WTC11 (cell line): ENCODE results near the gene RNF20. TPM values are rescaled to one million over a fixed set of nuclear protein-coding genes. Genes with fewer than 3 reads are reported as not detected.

Source experiments
- ATAC-seq: fragments of 200-7000 bp; cut with Tn5 transposase; 2 replicates; pipeline ENCODE4 v1.10.0; 2021; ENCODE audit warnings: mild to moderate bottlenecking, moderate library complexity
- CTCF ChIA-PET: fragments of 300-600 bp; sonication (Branson Sonifier 250); formaldehyde crosslinking; loops from one replicate; lab custom pipeline; 2021; ENCODE audit warnings: antibody characterized with exemption; lab: Charles Lee
- POLR2A ChIA-PET: fragments of 350-600 bp; sonication (Branson Sonifier 250); formaldehyde crosslinking; loops from one replicate; lab custom pipeline; 2021; ENCODE audit warnings: antibody characterized with exemption; lab: Charles Lee
- DNase-seq: peaks from one replicate; pipeline ENCODE4 v3.0.0; 2021; ENCODE audit warnings: low spot score
- H3K27ac Mint-ChIP-seq: 2 replicates; pipeline ENCODE4 v1.8.0; 2021; ENCODE audit warnings: mixed read lengths
- H3K27me3 Mint-ChIP-seq: 2 replicates; pipeline ENCODE4 v1.8.0; 2021; ENCODE audit warnings: low read depth, mild to moderate bottlenecking, moderate library complexity, mixed read lengths
- H3K36me3 Mint-ChIP-seq: 2 replicates; pipeline ENCODE4 v1.8.0; 2021; ENCODE audit warnings: mixed read lengths
- H3K4me1 Mint-ChIP-seq: 2 replicates; pipeline ENCODE4 v1.8.0; 2022; ENCODE audit warnings: mixed read lengths
- H3K4me3 Mint-ChIP-seq: 2 replicates; pipeline ENCODE4 v1.8.0; 2021; ENCODE audit warnings: mild to moderate bottlenecking, moderate library complexity, mixed read lengths
- H3K9me3 Mint-ChIP-seq: 2 replicates; pipeline ENCODE4 v1.8.0; 2021; ENCODE audit warnings: mixed read lengths
- CBFB ChIP-seq: sonication (generic); formaldehyde crosslinking; IDR thresholded peaks from 2 replicates; pipeline ENCODE4 v1.8.1; 2022; ENCODE audit warnings: mild to moderate bottlenecking, low read depth, missing genetic modification reagents
- KAT7 ChIP-seq: sonication (generic); formaldehyde crosslinking; IDR thresholded peaks from 2 replicates; pipeline ENCODE4 v1.8.1; 2023; ENCODE audit warnings: missing genetic modification reagents, mild to moderate bottlenecking, borderline replicate concordance
- NR1H2 ChIP-seq: sonication (generic); formaldehyde crosslinking; IDR thresholded peaks from 2 replicates; pipeline ENCODE4 v1.9.0; 2021; ENCODE audit warnings: mild to moderate bottlenecking, moderate library complexity, missing genetic modification reagents
- SMAD3 ChIP-seq: sonication (generic); formaldehyde crosslinking; IDR thresholded peaks from 2 replicates; pipeline ENCODE4 v1.8.0; 2022; ENCODE audit warnings: missing genetic modification reagents, mild to moderate bottlenecking, borderline replicate concordance
- TCF7 ChIP-seq: sonication (generic); formaldehyde crosslinking; IDR thresholded peaks from 2 replicates; pipeline ENCODE4 v1.8.0; 2022; ENCODE audit warnings: mild to moderate bottlenecking, low read depth, missing genetic modification reagents, moderate library complexity
- TEAD1 ChIP-seq: sonication (generic); formaldehyde crosslinking; IDR thresholded peaks from 2 replicates; pipeline ENCODE4 v1.8.0; 2022; ENCODE audit warnings: mild to moderate bottlenecking, missing genetic modification reagents
- ZNF232 ChIP-seq: sonication (generic); formaldehyde crosslinking; IDR thresholded peaks from 2 replicates; pipeline ENCODE4 v1.8.0; 2022; ENCODE audit warnings: mild to moderate bottlenecking, missing genetic modification reagents
- total RNA-seq: library from RNA; stranded (reverse); gene quantifications from 3 replicates; pipeline ENCODE4 v1.2.3, GENCODE V29; 2021
- TF ChIP-seq, protein P1 (sequence below): sonication (generic); formaldehyde crosslinking; IDR thresholded peaks from 2 replicates; pipeline ENCODE4 v1.8.0; 2022; ENCODE audit warnings: mild to moderate bottlenecking, missing genetic modification reagents
- TF ChIP-seq, protein P2 (sequence below): sonication (generic); formaldehyde crosslinking; IDR thresholded peaks from 2 replicates; pipeline ENCODE4 v1.8.1; 2023; ENCODE audit warnings: mild to moderate bottlenecking, missing genetic modification reagents, moderate library complexity
- TF ChIP-seq, protein P3 (sequence below): sonication (generic); formaldehyde crosslinking; IDR thresholded peaks from 2 replicates; pipeline ENCODE4 v1.8.1; 2022; ENCODE audit warnings: low read depth, mild to moderate bottlenecking, moderate library complexity, missing genetic modification reagents, borderline replicate concordance
- TF ChIP-seq, protein P4 (sequence below): fragments of 250-450 bp; sonication (Bioruptor Pico); IDR thresholded peaks from 2 replicates; pipeline ENCODE4 v1.9.0; 2021; ENCODE audit warnings: mild to moderate bottlenecking
- TF ChIP-seq, protein P5 (sequence below): sonication (generic); formaldehyde crosslinking; IDR thresholded peaks from 2 replicates; pipeline ENCODE4 v1.8.1; 2022; ENCODE audit warnings: mild to moderate bottlenecking, moderate library complexity, missing genetic modification reagents
- TF ChIP-seq, protein P6 (sequence below): sonication (generic); formaldehyde crosslinking; IDR thresholded peaks from 2 replicates; pipeline ENCODE4 v1.8.1; 2022; ENCODE audit warnings: missing genetic modification reagents, borderline replicate concordance
- TF ChIP-seq, protein P7 (sequence below): fragments of 250-450 bp; sonication (Bioruptor Pico); IDR thresholded peaks from 2 replicates; pipeline ENCODE4 v1.9.0; 2021; ENCODE audit warnings: moderate library complexity, mild to moderate bottlenecking, inconsistent platforms, borderline replicate concordance
- TF ChIP-seq, protein P8 (sequence below): fragments of 250-450 bp; sonication (Bioruptor Pico); IDR thresholded peaks from 2 replicates; pipeline ENCODE4 v2.1.2; 2022; ENCODE audit warnings: mild to moderate bottlenecking, moderate library complexity
- TF ChIP-seq, protein P9 (sequence below): sonication (generic); formaldehyde crosslinking; IDR thresholded peaks from 2 replicates; pipeline ENCODE4 v1.8.0; 2022; ENCODE audit warnings: mild to moderate bottlenecking, missing genetic modification reagents
- TF ChIP-seq, protein P10 (sequence below): sonication (generic); formaldehyde crosslinking; IDR thresholded peaks from 2 replicates; pipeline ENCODE4 v1.8.1; 2023; ENCODE audit warnings: mild to moderate bottlenecking, missing genetic modification reagents

The RNF20 gene
- total RNA-seq, 1 experiment from 2014 or later, result 52.6 TPM

DNA sequence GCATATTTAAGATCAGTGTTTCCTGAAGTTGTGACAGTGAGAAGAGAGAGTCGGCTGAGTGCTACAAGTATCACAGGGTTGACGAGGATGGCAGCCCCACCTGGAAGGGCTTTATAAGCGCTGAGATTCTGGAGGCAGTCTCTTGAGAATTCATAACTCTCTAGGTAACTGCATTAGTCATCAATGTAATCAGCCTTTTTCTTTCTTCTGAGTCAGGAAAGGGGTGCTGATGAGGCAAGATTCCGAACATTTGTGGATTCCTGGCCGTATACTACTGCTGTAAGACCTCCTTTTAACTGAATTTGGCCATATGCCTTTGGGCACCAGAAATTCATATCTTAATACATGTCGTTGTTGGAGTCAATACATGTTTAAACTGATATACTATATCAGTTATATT is 6.6 kb upstream of the RNF20 start:
- no peak for DNase-seq
- H3K27ac Mint-ChIP-seq, result no peak overlapping the region
- ChIA-PET CTCF (interaction anchor here (0.8 to 1.5 kb wide), 2 partner anchors 68 to 78 kb away, joined by 4 to 12 read pairs; no protein-coding TSS in a partner anchor), POLR2A (no interaction called here)
- H3K4me3 Mint-ChIP-seq, result no peak overlapping the region
- peaks cover 4% of the 10 kb centered on the region for H3K27me3 Mint-ChIP-seq
- ATAC-seq, result no peak
- TF ChIP-seq SMAD3, result no peak
- TF ChIP-seq, protein P1, sequence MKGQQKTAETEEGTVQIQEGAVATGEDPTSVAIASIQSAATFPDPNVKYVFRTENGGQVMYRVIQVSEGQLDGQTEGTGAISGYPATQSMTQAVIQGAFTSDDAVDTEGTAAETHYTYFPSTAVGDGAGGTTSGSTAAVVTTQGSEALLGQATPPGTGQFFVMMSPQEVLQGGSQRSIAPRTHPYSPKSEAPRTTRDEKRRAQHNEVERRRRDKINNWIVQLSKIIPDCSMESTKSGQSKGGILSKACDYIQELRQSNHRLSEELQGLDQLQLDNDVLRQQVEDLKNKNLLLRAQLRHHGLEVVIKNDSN (CRISPR knock-in tag), result no peak
- TF ChIP-seq, protein P2, sequence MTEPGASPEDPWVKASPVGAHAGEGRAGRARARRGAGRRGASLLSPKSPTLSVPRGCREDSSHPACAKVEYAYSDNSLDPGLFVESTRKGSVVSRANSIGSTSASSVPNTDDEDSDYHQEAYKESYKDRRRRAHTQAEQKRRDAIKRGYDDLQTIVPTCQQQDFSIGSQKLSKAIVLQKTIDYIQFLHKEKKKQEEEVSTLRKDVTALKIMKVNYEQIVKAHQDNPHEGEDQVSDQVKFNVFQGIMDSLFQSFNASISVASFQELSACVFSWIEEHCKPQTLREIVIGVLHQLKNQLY (CRISPR knock-in tag), result no peak
- TF ChIP-seq, protein P3, sequence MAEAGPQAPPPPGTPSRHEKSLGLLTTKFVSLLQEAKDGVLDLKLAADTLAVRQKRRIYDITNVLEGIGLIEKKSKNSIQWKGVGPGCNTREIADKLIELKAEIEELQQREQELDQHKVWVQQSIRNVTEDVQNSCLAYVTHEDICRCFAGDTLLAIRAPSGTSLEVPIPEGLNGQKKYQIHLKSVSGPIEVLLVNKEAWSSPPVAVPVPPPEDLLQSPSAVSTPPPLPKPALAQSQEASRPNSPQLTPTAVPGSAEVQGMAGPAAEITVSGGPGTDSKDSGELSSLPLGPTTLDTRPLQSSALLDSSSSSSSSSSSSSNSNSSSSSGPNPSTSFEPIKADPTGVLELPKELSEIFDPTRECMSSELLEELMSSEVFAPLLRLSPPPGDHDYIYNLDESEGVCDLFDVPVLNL (CRISPR knock-in tag), result no peak
- TF ChIP-seq KAT7 (CRISPR knock-in tag), result no peak
- TF ChIP-seq, protein P4, sequence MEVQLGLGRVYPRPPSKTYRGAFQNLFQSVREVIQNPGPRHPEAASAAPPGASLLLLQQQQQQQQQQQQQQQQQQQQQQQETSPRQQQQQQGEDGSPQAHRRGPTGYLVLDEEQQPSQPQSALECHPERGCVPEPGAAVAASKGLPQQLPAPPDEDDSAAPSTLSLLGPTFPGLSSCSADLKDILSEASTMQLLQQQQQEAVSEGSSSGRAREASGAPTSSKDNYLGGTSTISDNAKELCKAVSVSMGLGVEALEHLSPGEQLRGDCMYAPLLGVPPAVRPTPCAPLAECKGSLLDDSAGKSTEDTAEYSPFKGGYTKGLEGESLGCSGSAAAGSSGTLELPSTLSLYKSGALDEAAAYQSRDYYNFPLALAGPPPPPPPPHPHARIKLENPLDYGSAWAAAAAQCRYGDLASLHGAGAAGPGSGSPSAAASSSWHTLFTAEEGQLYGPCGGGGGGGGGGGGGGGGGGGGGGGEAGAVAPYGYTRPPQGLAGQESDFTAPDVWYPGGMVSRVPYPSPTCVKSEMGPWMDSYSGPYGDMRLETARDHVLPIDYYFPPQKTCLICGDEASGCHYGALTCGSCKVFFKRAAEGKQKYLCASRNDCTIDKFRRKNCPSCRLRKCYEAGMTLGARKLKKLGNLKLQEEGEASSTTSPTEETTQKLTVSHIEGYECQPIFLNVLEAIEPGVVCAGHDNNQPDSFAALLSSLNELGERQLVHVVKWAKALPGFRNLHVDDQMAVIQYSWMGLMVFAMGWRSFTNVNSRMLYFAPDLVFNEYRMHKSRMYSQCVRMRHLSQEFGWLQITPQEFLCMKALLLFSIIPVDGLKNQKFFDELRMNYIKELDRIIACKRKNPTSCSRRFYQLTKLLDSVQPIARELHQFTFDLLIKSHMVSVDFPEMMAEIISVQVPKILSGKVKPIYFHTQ (CRISPR knock-in tag), result no peak
- TF ChIP-seq TEAD1, result no peak
- no peak for TF ChIP-seq ZNF232 (CRISPR knock-in tag)
- no peak for TF ChIP-seq TCF7
- TF ChIP-seq, protein P5, sequence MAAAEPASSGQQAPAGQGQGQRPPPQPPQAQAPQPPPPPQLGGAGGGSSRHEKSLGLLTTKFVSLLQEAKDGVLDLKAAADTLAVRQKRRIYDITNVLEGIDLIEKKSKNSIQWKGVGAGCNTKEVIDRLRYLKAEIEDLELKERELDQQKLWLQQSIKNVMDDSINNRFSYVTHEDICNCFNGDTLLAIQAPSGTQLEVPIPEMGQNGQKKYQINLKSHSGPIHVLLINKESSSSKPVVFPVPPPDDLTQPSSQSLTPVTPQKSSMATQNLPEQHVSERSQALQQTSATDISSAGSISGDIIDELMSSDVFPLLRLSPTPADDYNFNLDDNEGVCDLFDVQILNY (CRISPR knock-in tag), result no peak
- H3K36me3 Mint-ChIP-seq, result no peaks in the 10 kb centered on the region
- no peaks in the 10 kb centered on the region for H3K9me3 Mint-ChIP-seq
- peaks cover 23% of the 10 kb centered on the region for H3K4me1 Mint-ChIP-seq

DNA sequence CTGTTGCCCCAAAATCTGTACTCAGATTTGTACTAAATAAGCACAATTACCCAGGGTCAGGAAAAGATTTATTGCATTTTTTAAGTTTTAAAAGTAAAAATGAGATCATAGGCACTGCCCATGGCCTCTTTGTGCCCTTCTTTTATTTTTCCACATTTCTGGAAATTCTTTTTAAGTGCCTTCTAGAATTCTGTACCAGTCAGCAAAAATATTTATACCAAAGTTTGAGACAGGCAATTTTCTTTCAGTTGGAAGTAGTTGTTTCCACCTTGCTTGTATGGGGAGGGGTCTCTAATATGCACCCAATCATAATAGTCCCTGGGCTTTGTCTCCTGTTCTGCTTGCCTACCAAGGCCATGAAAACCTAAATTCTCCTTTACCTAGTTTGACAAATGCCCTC is 5.6 kb upstream of the RNF20 start:
- H3K9me3 Mint-ChIP-seq, result no peaks in the 10 kb centered on the region
- CTCF ChIA-PET, result interaction anchor here (0.8 to 1.5 kb wide), 2 partner anchors 69 to 79 kb away, joined by 4 to 12 read pairs; no protein-coding TSS in a partner anchor
- TF ChIP-seq, protein P6, sequence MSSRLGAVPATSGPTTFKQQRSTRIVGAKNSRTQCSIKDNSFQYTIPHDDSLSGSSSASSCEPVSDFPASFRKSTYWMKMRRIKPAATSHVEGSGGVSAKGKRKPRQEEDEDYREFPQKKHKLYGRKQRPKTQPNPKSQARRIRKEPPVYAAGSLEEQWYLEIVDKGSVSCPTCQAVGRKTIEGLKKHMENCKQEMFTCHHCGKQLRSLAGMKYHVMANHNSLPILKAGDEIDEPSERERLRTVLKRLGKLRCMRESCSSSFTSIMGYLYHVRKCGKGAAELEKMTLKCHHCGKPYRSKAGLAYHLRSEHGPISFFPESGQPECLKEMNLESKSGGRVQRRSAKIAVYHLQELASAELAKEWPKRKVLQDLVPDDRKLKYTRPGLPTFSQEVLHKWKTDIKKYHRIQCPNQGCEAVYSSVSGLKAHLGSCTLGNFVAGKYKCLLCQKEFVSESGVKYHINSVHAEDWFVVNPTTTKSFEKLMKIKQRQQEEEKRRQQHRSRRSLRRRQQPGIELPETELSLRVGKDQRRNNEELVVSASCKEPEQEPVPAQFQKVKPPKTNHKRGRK, result no peak
- no peak for TF ChIP-seq NR1H2 (CRISPR knock-in tag)
- no peak for TF ChIP-seq CBFB (CRISPR knock-in tag)
- TF ChIP-seq, protein P7, sequence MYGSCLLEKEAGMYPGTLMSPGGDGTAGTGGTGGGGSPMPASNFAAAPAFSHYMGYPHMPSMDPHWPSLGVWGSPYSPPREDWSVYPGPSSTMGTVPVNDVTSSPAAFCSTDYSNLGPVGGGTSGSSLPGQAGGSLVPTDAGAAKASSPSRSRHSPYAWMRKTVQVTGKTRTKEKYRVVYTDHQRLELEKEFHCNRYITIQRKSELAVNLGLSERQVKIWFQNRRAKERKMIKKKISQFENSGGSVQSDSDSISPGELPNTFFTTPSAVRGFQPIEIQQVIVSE (CRISPR knock-in tag), result no peak
- TF ChIP-seq, protein P4 (CRISPR knock-in tag), result no peak
- TF ChIP-seq, protein P8, sequence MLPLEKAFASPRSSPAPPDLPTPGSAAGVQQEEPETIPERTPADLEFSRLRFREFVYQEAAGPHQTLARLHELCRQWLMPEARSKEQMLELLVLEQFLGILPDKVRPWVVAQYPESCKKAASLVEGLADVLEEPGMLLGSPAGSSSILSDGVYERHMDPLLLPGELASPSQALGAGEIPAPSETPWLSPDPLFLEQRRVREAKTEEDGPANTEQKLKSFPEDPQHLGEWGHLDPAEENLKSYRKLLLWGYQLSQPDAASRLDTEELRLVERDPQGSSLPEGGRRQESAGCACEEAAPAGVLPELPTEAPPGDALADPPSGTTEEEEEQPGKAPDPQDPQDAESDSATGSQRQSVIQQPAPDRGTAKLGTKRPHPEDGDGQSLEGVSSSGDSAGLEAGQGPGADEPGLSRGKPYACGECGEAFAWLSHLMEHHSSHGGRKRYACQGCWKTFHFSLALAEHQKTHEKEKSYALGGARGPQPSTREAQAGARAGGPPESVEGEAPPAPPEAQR (CRISPR knock-in tag), result no peak
- TF ChIP-seq, protein P9, sequence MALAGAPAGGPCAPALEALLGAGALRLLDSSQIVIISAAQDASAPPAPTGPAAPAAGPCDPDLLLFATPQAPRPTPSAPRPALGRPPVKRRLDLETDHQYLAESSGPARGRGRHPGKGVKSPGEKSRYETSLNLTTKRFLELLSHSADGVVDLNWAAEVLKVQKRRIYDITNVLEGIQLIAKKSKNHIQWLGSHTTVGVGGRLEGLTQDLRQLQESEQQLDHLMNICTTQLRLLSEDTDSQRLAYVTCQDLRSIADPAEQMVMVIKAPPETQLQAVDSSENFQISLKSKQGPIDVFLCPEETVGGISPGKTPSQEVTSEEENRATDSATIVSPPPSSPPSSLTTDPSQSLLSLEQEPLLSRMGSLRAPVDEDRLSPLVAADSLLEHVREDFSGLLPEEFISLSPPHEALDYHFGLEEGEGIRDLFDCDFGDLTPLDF (CRISPR knock-in tag), result no peak
- TF ChIP-seq, protein P10, sequence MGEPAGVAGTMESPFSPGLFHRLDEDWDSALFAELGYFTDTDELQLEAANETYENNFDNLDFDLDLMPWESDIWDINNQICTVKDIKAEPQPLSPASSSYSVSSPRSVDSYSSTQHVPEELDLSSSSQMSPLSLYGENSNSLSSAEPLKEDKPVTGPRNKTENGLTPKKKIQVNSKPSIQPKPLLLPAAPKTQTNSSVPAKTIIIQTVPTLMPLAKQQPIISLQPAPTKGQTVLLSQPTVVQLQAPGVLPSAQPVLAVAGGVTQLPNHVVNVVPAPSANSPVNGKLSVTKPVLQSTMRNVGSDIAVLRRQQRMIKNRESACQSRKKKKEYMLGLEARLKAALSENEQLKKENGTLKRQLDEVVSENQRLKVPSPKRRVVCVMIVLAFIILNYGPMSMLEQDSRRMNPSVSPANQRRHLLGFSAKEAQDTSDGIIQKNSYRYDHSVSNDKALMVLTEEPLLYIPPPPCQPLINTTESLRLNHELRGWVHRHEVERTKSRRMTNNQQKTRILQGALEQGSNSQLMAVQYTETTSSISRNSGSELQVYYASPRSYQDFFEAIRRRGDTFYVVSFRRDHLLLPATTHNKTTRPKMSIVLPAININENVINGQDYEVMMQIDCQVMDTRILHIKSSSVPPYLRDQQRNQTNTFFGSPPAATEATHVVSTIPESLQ, result no peak

More for the DNA sequence above, 5.6 kb upstream of the RNF20 start:
- peaks cover 25% of the 10 kb centered on the region for H3K4me1 Mint-ChIP-seq
- no peak overlapping the region for H3K4me3 Mint-ChIP-seq
- no peaks in the 10 kb centered on the region for H3K36me3 Mint-ChIP-seq
- ATAC-seq (no peak), DNase-seq (no peak)
- no peak overlapping the region for H3K27ac Mint-ChIP-seq
- POLR2A ChIA-PET, result no interaction called here
- peaks cover 4% of the 10 kb centered on the region for H3K27me3 Mint-ChIP-seq
